Smooth muscle cell (in vitro differentiated cells): Measurements from ENCODE around the gene AMPD3. TPM values are rescaled to one million over a fixed set of nuclear protein-coding genes. Genes with fewer than 3 reads are reported as not detected.

Experiments
- DNase-seq: peaks from one replicate; lab custom pipeline; 2025; ENCODE audit not compliant: unreplicated experiment; lab: John Stamatoyannopoulos, UW
- H2AFZ ChIP-seq: fragments of 200-600 bp; sonication (generic); 2 replicates; pipeline ENCODE4 v1.6.0; 2016; ENCODE audit warnings: antibody characterized with exemption, low read depth, mild to moderate bottlenecking
- H3F3A ChIP-seq: fragments of 200-600 bp; sonication (generic); 2 replicates; pipeline ENCODE4 v1.6.0; 2017; ENCODE audit warnings: antibody characterized with exemption, low read depth
- H3K27ac ChIP-seq: fragments of 200-600 bp; sonication (generic); 2 replicates; pipeline ENCODE4 v1.5.1; 2016; ENCODE audit warnings: low read depth, mild to moderate bottlenecking
- H3K27me3 ChIP-seq: fragments of 200-600 bp; sonication (generic); 2 replicates; pipeline ENCODE4 v1.6.1; 2016; ENCODE audit warnings: low read depth, mild to moderate bottlenecking
- H3K36me3 ChIP-seq: fragments of 200-600 bp; sonication (generic); 2 replicates; pipeline ENCODE4 v1.5.1; 2016; ENCODE audit warnings: low read depth
- H3K4me1 ChIP-seq: fragments of 200-600 bp; sonication (generic); 2 replicates; pipeline ENCODE4 v1.5.1; 2016; ENCODE audit warnings: low read depth
- H3K4me2 ChIP-seq: fragments of 200-600 bp; sonication (generic); 2 replicates; pipeline ENCODE4 v1.6.0; 2016; ENCODE audit warnings: mild to moderate bottlenecking
- H3K4me3 ChIP-seq: fragments of 200-600 bp; sonication (generic); 2 replicates; pipeline ENCODE4 v1.5.1; 2016; ENCODE audit warnings: mild to moderate bottlenecking
- H3K79me2 ChIP-seq: fragments of 200-600 bp; sonication (generic); 2 replicates; pipeline ENCODE4 v1.6.0; 2016; ENCODE audit warnings: low read depth, mild to moderate bottlenecking
- H3K9ac ChIP-seq: fragments of 200-600 bp; sonication (generic); 2 replicates; pipeline ENCODE4 v1.6.0; 2016; ENCODE audit warnings: low read depth
- H3K9me3 ChIP-seq: fragments of 200-600 bp; sonication (generic); replicated peaks from 2 replicates; pipeline ENCODE4 v1.5.1; 2016; ENCODE audit warnings: low read depth
- H4K20me1 ChIP-seq: fragments of 200-600 bp; sonication (generic); 2 replicates; pipeline ENCODE4 v1.6.0; 2016; ENCODE audit warnings: low read depth
- CTCF ChIP-seq: fragments of 200-600 bp; sonication (generic); IDR thresholded peaks from 2 replicates; pipeline ENCODE4 v1.5.1; 2017; ENCODE audit warnings: borderline replicate concordance, mild to moderate bottlenecking, antibody characterized with exemption; ENCODE audit not compliant: insufficient read depth, poor library complexity, severe bottlenecking
- WGBS: methylation state at CpG from one replicate; pipeline ENCODE4 v1.1.7; 2016; ENCODE audit warnings: low lambda C conversion rate; 5-methylcytosine and 5-hydroxymethylcytosine counted together
- polyA plus RNA-seq: library from polyadenylated mRNA; unstranded; fragments of >200 nt; fragmentation: Nextera tagmentation; extraction: Ambion mirVana; gene quantifications from 2 replicates; pipeline ENCODE4 v1.2.1, GENCODE V29; 2016
- total RNA-seq: library from RNA; depleted of rRNA; stranded (reverse); fragments of >200 nt; gene quantifications from 2 replicates; pipeline ENCODE4 v1.2.3, GENCODE V29; 2014

AMPD3 gene
- total and polyA plus RNA-seq, 2 experiments from 2014 or later: 0.67 to 3.6 TPM

- no peak for DNase-seq
- Histone ChIP-seq H3K4me3 (no peak overlapping the region), H3K27ac (no peak overlapping the region), H3K4me2 (no peak overlapping the region), H3K27me3 (no peaks in the 10 kb centered on the region), H2AFZ (no peak overlapping the region), H4K20me1 (no peaks in the 10 kb centered on the region), H3F3A (no peaks in the 10 kb centered on the region), H3K9me3 (no peaks in the 10 kb centered on the region), H3K79me2 (no peaks in the 10 kb centered on the region), H3K36me3 (no peaks in the 10 kb centered on the region), H3K9ac (no peak overlapping the region), H3K4me1 (no peaks in the 10 kb centered on the region)
- WGBS: 96% methylated on average over 4 of the region's 4 CpGs
- TF ChIP-seq CTCF: no peak
Measured at GRCh38 chr11:10441091-10441490, 14.0 kb upstream of the AMPD3 start.

DNA sequence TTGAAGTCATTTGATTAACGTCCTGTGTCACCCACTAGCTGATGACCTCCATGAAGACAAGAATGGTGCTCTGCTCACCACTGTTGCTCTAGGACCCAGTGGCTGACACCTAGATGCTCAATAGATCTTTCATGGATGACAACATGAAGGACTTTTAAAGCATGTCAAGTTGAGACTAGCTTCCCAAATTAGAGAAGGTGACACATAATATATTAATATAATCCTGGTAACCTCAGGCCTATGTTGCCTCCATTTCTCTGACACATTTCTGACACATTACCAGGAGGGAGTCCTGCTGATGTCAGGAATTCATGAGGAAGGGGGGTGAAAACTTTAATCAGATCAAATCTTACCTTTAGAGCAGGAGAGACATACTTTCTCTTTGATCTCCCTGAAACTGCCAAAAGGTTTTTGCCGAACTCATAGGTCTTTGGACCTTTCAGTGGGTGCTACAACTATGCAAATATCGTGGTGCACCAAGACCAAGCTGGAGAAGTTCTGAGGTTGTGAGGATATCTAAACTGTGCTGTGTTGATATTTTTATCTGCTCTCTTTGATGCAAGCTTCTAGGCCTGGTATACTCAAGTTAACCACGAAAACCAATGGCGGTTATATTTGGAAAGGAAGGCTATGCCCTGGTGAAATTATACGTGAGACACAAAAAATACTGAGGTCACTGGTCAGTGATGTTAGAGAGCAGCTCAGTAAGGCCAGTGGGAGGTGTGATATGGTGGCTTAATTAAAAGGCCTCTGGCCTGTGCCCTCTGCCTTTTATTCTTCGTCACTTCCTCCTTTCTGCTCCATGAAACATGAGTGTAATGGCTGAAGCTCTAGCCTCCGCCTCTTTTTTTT, 13.2 kb upstream of the AMPD3 start:
- no peak for TF ChIP-seq CTCF
- Histone ChIP-seq H3F3A (no peaks in the 10 kb centered on the region), H3K36me3 (no peaks in the 10 kb centered on the region), H3K79me2 (no peaks in the 10 kb centered on the region), H4K20me1 (no peaks in the 10 kb centered on the region), H3K27me3 (no peaks in the 10 kb centered on the region), H3K27ac (no peak overlapping the region), H3K4me2 (no peak overlapping the region), H3K9ac (no peak overlapping the region), H3K4me3 (no peak overlapping the region), H3K9me3 (no peaks in the 10 kb centered on the region), H3K4me1 (no peaks in the 10 kb centered on the region), H2AFZ (no peak overlapping the region)
- no peak for DNase-seq
- WGBS: 78% methylated on average over 8 of the region's 8 CpGs

DNA sequence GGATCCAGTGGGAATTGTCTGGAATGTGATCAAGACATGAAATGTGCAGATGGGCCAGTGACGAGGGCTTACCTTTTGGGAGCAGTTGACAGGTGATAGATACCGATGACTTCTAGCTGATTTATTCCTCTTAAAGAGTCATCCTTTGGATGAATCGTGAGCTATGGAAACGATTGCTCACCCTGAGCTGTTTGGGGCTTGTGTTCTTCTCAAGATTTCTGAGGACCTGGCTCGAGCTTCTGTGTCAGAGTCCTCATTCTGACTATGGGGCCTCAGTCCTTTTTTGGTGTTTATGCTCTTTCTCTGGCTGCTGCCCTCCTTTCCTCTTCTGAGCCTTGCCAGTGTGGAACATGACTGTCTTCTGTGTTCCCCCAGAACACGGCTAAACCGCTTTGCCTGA, 11.9 kb upstream of the AMPD3 start:
- Histone ChIP-seq H3K27me3 (no peaks in the 10 kb centered on the region), H3K79me2 (no peaks in the 10 kb centered on the region), H4K20me1 (no peaks in the 10 kb centered on the region), H3K9ac (no peak overlapping the region), H3K4me2 (no peak overlapping the region), H3K9me3 (no peaks in the 10 kb centered on the region), H3K27ac (no peak overlapping the region), H2AFZ (no peak overlapping the region), H3K36me3 (no peaks in the 10 kb centered on the region), H3K4me3 (no peak overlapping the region), H3K4me1 (no peaks in the 10 kb centered on the region), H3F3A (no peaks in the 10 kb centered on the region)
- no peak for DNase-seq
- no peak for TF ChIP-seq CTCF
- WGBS: 88% methylated on average over 7 of the region's 7 CpGs
